Left colon (tissue), 2 donors: ENCODE measurements around the gene PRSS1. TPM values are rescaled to one million over a fixed set of nuclear protein-coding genes. Genes with fewer than 3 reads are reported as not detected.

ENCODE experiments used
- ATAC-seq: fragments of 200-7000 bp; cut with Tn5 transposase; one replicate; pipeline ENCODE4 v1.9.1; 2020; ENCODE audit warnings: mild to moderate bottlenecking, moderate library complexity
- DNase-seq, 2 donors: peaks; one replicate each; pipeline ENCODE4 v3.0.0-alpha.2; 2020
- intact Hi-C, 2 donors: fragments of 100-400 bp; cut with DNase I in 1 of 2; cut with micrococcal nuclease in 1 of 2; formaldehyde crosslinking; loops; one replicate each; pipeline versions ENCODE4 v1.11.2 to v1.14.0; 2022; cut with DNase I, micrococcal nuclease
- total RNA-seq, 2 donors: library from RNA; stranded (reverse); fragmentation: NEBNext Ultra II Directional; extraction: Animal tissue kit (Norgen Biotek cat#: 25700); gene quantifications; one replicate each; pipeline ENCODE4 v1.2.1, GENCODE V29; 2021
- donor health status: DM: no; HTN: no; CAD: no.
- donor health status: DM: yes; HTN: yes; CAD: no.

PRSS1 gene
- total RNA-seq, 2 donors from 2014 or later = 4.0 TPM; not detected in 1

GRCh38 chr7:142787783-142788182, 38.5 kb downstream of the PRSS1 start:
- ATAC-seq = no peak
- DNase-seq = no peak
- intact Hi-C loops = loop anchor here in 1 of 2 donors (10.0 kb wide), 2 partner anchors 153 to 183 kb away; no protein-coding TSS in a partner anchor

DNA sequence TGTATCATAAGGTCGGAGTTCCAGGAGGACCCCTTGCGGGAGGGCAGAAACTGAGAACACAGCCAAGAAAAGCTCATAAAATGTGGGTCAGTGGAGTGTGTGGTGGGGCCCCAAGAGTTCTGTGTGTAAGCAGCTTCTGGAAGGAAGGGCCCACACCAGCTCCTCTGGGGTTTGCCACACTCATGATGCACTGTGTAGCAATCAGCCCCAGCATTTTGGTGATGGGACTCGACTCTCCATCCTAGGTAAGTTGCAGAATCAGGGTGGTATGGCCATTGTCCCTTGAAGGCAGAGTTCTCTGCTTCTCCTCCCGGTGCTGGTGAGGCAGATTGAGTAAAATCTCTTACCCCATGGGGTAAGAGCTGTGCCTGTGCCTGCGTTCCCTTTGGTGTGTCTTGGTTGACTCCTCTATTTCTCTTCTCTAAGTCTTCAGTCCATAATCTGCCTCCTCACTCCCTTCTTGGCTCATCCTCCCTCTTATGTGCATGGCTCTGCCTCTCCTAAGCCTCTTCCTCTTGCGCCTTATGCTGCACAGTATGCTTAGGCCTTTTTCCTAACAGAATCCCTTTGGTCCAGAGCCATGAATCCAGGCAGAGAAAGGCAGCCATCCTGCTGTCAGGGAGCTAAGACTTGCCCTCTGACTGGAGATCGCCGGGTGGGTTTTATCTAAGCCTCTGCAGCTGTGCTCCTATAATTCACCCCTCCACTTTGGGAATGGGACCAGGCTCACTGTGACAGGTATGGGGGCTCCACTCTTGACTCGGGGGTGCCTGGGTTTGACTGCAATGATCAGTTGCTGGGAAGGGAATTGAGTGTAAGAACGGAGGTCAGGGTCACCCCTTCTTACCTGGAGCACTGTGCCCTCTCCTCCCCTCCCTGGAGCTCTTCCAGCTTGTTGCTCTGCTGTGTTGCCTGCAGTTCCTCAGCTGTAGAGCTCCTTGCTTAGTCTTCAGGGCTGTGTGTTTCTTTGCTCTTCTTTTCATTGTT, 39.3 kb downstream of the PRSS1 start:
- ATAC-seq (no peak), DNase-seq (no peak)
- intact Hi-C loops = loop anchor here in 1 of 2 donors (10.0 kb wide), 2 partner anchors 154 to 184 kb away; no protein-coding TSS in a partner anchor

GRCh38 chr7:142789441-142789840, 40.2 kb downstream of the PRSS1 start:
- DNase-seq (no peak), ATAC-seq (no peak)
- intact Hi-C loops = loop anchor here in 1 of 2 donors (10.0 kb wide), 2 partner anchors 155 to 185 kb away; no protein-coding TSS in a partner anchor

GRCh38 chr7:142790056-142790455, 40.8 kb downstream of the PRSS1 start:
- ATAC-seq = no peak
- DNase-seq = no peak

GRCh38 chr7:142790555-142790954, 41.3 kb downstream of the PRSS1 start:
- ATAC-seq (no peak), DNase-seq (no peak)
- intact Hi-C loops = no loop called here

More at GRCh38 chr7:142790056-142790455, 40.8 kb downstream of the PRSS1 start:
- intact Hi-C loops = no loop called here

DNA sequence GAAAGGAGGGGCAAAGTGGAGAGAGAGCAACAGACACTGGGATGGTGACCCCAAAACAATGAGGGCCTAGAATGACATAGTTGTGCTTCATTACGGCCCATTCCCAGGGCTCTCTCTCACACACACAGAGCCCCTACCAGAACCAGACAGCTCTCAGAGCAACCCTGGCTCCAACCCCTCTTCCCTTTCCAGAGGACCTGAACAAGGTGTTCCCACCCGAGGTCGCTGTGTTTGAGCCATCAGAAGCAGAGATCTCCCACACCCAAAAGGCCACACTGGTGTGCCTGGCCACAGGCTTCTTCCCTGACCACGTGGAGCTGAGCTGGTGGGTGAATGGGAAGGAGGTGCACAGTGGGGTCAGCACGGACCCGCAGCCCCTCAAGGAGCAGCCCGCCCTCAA, 42.2 kb downstream of the PRSS1 start:
- DNase-seq (no peak), ATAC-seq (no peak)
- intact Hi-C loops = no loop called here

DNA sequence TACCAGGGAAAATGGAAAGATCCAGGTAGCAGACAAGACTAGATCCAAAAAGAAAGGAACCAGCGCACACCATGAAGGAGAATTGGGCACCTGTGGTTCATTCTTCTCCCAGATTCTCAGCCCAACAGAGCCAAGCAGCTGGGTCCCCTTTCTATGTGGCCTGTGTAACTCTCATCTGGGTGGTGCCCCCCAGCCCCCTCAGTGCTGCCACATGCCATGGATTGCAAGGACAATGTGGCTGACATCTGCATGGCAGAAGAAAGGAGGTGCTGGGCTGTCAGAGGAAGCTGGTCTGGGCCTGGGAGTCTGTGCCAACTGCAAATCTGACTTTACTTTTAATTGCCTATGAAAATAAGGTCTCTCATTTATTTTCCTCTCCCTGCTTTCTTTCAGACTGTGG, 42.9 kb downstream of the PRSS1 start:
- DNase-seq (no peak), ATAC-seq (no peak)
- intact Hi-C loops = no loop called here

DNA sequence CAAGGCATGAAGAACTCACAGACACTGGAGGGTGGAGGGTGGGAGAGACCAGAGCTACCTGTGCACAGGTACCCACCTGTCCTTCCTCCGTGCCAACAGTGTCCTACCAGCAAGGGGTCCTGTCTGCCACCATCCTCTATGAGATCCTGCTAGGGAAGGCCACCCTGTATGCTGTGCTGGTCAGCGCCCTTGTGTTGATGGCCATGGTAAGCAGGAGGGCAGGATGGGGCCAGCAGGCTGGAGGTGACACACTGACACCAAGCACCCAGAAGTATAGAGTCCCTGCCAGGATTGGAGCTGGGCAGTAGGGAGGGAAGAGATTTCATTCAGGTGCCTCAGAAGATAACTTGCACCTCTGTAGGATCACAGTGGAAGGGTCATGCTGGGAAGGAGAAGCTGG, 43.3 kb downstream of the PRSS1 start:
- DNase-seq (no peak), ATAC-seq (no peak)
- intact Hi-C loops = no loop called here

DNA sequence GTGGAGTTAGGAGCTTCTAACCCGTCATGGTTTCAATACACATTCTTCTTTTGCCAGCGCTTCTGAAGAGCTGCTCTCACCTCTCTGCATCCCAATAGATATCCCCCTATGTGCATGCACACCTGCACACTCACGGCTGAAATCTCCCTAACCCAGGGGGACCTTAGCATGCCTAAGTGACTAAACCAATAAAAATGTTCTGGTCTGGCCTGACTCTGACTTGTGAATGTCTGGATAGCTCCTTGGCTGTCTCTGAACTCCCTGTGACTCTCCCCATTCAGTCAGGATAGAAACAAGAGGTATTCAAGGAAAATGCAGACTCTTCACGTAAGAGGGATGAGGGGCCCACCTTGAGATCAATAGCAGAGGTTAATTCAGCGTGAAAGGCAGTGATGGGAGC, 43.9 kb downstream of the PRSS1 start:
- DNase-seq = no peak
- intact Hi-C loops = no loop called here
- ATAC-seq = no peak

DNA sequence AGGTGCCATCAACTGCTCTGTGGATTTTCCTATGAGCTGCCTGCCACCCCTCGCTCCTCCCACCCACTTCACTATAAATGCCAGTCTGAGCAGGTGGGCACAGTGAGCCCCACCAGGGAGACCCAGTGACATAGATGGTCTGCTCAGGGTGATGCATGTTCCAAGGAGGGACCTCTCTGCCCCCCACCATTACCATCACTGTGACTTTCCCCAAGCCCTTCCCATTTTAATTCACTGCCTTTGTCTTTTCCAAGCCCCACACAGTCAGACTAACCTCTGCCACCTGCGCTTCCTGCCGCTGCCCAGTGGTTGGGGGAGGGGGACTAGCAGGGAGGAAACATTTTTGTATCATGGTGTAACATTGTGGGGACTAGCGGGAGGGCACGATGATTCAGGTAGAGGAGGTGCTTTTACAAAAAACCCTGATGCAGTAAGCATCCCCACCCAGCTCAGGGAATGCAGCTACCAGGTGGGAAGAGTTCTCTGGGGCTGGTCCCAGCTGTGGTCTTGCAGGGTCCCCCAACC, 46.1 kb downstream of the PRSS1 start:
- intact Hi-C loops = no loop called here
- ATAC-seq = peak; percentile 12
- DNase-seq = peak in 1 of 2 donors; percentile 30

GRCh38 chr7:142796001-142796500, 46.8 kb downstream of the PRSS1 start:
- DNase-seq (no peak), ATAC-seq (no peak)
- intact Hi-C loops = no loop called here

DNA sequence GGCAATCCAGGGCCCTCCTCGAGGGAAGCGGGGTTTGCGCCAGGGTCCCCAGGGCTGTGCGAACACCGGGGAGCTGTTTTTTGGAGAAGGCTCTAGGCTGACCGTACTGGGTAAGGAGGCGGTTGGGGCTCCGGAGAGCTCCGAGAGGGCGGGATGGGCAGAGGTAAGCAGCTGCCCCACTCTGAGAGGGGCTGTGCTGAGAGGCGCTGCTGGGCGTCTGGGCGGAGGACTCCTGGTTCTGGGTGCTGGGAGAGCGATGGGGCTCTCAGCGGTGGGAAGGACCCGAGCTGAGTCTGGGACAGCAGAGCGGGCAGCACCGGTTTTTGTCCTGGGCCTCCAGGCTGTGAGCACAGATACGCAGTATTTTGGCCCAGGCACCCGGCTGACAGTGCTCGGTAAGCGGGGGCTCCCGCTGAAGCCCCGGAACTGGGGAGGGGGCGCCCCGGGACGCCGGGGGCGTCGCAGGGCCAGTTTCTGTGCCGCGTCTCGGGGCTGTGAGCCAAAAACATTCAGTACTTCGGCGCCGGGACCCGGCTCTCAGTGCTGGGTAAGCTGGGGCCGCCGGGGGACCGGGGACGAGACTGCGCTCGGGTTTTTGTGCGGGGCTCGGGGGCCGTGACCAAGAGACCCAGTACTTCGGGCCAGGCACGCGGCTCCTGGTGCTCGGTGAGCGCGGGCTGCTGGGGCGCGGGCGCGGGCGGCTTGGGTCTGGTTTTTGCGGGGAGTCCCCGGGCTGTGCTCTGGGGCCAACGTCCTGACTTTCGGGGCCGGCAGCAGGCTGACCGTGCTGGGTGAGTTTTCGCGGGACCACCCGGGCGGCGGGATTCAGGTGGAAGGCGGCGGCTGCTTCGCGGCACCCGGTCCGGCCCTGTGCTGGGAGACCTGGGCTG, 47.5 kb downstream of the PRSS1 start:
- DNase-seq (no peak), ATAC-seq (no peak)
- intact Hi-C loops = no loop called here

DNA sequence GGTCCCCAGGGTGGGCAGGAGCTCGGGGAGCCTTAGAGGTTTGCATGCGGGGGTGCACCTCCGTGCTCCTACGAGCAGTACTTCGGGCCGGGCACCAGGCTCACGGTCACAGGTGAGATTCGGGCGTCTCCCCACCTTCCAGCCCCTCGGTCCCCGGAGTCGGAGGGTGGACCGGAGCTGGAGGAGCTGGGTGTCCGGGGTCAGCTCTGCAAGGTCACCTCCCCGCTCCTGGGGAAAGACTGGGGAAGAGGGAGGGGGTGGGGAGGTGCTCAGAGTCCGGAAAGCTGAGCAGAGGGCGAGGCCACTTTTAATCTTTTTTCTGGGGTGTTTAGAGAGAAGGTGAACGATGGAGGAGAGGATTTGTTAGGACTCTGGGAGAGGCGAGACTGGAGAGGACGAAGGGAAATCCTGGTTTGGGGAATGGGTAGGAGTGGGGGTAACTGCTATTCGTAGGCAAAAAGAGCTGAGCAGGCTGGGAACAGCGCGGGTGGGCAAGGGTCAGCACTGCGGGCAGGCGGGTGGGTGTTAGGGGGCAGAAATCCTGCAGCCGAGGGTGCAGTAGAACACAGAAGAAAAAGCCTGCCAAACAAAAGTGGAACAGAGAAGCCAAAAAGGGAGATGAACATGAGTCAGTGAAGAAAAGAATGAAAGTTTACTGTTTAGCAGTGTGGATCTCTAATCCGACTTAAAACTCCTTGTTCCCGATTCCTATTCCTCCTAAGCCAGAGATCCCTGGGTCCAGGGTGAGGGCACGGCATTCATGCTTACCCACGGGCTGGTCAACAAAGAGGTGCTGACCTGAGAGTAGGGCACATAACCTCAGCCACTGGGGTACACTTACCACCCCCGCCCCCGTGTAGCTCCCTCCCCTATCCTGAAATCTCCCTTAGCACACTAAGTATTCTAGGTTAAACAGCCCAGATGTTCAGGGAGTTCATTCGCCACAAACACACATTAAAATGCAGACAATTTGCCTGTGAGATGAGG, 48.4 kb downstream of the PRSS1 start:
- intact Hi-C loops = no loop called here
- DNase-seq = peak in 1 of 2 donors; percentile 22
- ATAC-seq = no peak

DNA sequence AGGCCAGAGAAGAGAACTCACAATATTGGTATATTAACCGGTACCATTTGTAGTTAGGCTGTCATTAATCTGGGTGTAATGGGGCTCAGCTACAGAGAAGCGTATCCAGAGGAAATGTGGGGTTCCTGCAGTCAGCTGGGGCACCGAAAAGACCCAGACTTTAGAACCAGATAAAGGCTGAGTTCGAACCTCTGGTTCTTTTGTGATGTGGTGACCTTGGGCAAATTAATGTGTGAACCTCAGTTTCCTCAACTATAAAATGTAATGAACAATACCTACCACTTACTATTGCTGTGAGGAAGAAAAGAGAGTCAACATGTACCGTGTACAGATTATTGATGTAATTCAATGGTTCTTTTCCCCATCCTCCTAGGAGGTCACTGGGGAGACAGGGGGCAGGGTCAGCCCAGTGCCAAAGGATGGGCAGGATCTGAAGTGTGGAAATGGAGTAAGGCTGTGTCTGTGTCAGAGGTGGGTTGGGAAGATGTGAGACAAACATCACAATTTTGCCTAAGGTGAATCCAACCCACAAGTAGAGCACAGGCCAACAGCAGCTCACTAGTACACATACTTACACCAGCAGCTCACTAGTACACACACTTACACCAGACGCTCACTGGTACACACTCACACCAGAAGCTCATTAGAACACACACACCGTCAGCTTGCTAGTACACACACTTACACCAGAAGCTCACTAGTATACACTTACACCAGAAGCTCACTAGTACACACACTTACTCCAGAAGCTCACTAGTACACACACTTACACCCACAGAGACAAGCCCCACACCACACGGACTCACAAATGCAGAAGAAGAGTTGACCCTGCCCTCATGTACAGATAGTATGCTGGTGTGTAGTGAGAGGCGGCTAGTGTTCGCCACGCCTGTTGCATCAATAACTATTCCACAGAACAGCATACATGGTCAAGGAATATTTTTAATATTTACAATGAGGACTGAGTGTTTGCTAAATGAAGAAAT, 49.5 kb downstream of the PRSS1 start:
- no peak for DNase-seq
- no peak for ATAC-seq
- intact Hi-C loops = no loop called here

- no peak for DNase-seq
- no peak for ATAC-seq
- intact Hi-C loops = no loop called here
Observed at GRCh38 chr7:142799437-142799835, 50.2 kb downstream of the PRSS1 start.

DNA sequence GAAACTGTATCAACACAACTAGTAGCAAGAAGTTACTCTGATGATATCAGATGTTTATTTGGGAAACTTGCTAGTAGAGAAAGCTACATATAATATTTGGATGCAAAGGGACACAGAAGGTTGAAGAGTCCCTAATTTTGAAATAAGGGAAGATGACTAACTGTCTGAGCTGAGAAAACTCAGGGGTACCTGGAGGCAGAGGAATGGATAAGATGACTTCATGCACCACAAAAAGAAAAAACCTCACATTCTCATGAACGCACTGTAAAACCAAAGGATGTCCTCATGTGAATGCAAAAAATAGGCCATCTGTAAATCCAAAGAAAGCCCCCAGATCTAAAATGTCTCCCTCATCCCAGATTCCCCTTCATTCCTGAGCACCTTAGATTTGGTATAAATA, 50.8 kb downstream of the PRSS1 start:
- ATAC-seq (no peak), DNase-seq (no peak)
- intact Hi-C loops = no loop called here
